GM21576 (cell line): Measurements from ENCODE around the gene KANK2.

ENCODE experiments used
- ATAC-seq: cut with Tn5 transposase; IDR thresholded peaks from one replicate; pipeline ENCODE4 v1.9.1; 2021; ENCODE audit warnings: mild to moderate bottlenecking, moderate library complexity; ENCODE audit not compliant: unreplicated experiment

Gene KANK2

GRCh38 chr19:11226716-11227166 lies 29.4 kb upstream of the KANK2 start:
- ATAC-seq, result no peak

- ATAC-seq, result no peak
Observed at GRCh38 chr19:11225815-11226214, 28.5 kb upstream of the KANK2 start.

- ATAC-seq, result no peak
Observed at GRCh38 chr19:11225172-11225571, 27.8 kb upstream of the KANK2 start.

- ATAC-seq, result no peak
Observed at GRCh38 chr19:11224429-11224828, 27.1 kb upstream of the KANK2 start.

GRCh38 chr19:11223200-11223599 lies 25.9 kb upstream of the KANK2 start:
- ATAC-seq, result no peak

- ATAC-seq, result no peak
Observed at GRCh38 chr19:11221082-11221598, 23.8 kb upstream of the KANK2 start.

GRCh38 chr19:11214387-11214786 lies 17.0 kb upstream of the KANK2 start:
- no peak for ATAC-seq

GRCh38 chr19:11210656-11210928 lies 13.2 kb upstream of the KANK2 start:
- ATAC-seq, result no peak

- no peak for ATAC-seq
Observed at GRCh38 chr19:11209839-11210655, 12.7 kb upstream of the KANK2 start.

- ATAC-seq, result no peak
Observed at GRCh38 chr19:11208561-11209471, 11.5 kb upstream of the KANK2 start.

GRCh38 chr19:11205939-11206570 lies 8.7 kb upstream of the KANK2 start:
- no peak for ATAC-seq

GRCh38 chr19:11204943-11205349 lies 7.6 kb upstream of the KANK2 start:
- ATAC-seq, result no peak

- no peak for ATAC-seq
Observed at GRCh38 chr19:11204076-11204602, 6.8 kb upstream of the KANK2 start.

- ATAC-seq, result no peak
Observed at GRCh38 chr19:11203194-11204075, 6.1 kb upstream of the KANK2 start.

GRCh38 chr19:11202488-11203193 lies 5.3 kb upstream of the KANK2 start:
- ATAC-seq, result no peak

- ATAC-seq, result no peak
Observed at GRCh38 chr19:11201791-11202190, 4.4 kb upstream of the KANK2 start.

- no peak for ATAC-seq
Observed at GRCh38 chr19:11200931-11201330, 3.6 kb upstream of the KANK2 start.

- ATAC-seq, result no peak
Observed at GRCh38 chr19:11200015-11200574, 2.8 kb upstream of the KANK2 start.

GRCh38 chr19:11199517-11199916 lies 2.2 kb upstream of the KANK2 start:
- ATAC-seq, result no peak
